ENCODE measurements around the gene GFER. TPM values are rescaled to one million over a fixed set of nuclear protein-coding genes. Genes with fewer than 3 reads are reported as not detected.

Gene GFER
- total RNA-seq: 9.0 and 10.2 TPM in 2 replicates

GRCh38 chr16:1983544-1984346, at the start of gene GFER:
Gene GFER, plus strand, starts transcription at chr16:1984193. Its CDS starts 26 bp downstream, at chr16:1984219.

DNA sequence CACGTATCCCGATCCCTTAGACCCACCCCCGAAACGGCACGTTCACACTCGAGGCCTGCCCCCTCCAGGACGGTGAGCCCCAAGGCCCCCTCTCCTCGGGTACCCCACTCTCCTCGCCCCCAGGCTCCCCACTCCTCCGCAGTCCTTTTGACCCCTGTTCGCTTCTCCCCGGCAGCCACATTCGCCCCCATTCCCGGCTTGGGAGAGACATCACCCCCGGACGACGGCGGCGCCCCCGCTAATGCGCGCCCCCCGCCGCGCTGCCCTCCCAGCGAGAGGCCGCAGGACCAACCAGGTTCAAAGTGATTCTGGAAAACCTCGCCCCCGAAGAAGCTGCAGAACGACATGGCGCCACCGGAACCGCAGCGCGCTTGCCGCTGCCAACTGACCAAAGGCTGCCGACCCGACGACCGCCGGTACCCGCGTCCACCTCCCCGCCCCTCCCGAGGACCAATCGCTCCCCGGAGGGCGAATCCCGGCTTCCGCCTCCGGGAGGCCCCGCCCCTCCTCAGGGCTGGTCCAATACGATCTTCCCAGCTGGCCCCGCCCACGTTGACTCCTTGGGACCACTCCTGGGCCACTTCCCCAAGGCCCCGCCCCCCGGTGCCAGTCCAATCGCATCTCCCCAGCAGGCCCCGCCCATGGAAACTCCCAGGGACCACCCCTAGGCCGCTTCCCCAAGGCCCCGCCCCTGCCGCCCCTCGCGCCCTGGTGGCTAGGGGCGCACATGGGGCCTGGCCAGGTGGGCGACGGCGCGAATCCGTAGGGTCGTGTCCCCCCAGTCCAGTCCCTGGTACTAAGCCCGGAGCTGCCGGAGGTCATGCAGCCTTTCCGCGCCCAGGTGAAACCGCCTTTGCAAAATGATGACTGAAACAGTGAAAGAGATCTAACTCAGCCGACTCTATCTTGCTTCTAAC, 40.9 kb upstream of the GFER start, which contains the start of gene MSRB1:
MSRB1 (minus strand) TSS at position 390 of the 917 bp plus-strand sequence; CDS start at position 347, 43 bp downstream.

GRCh38 chr16:1959269-1960039, 24.5 kb upstream of the GFER start, which contains the start of gene NDUFB10:
Gene NDUFB10, plus strand, starts transcription at chr16:1959538. Its CDS starts 87 bp downstream, at chr16:1959625.

GRCh38 chr16:1964506-1965395, 19.2 kb upstream of the GFER start, which contains the start of gene RPS2:
Gene RPS2, minus strand, starts transcription at chr16:1964826. Its CDS starts 201 bp downstream, at chr16:1964625.

DNA sequence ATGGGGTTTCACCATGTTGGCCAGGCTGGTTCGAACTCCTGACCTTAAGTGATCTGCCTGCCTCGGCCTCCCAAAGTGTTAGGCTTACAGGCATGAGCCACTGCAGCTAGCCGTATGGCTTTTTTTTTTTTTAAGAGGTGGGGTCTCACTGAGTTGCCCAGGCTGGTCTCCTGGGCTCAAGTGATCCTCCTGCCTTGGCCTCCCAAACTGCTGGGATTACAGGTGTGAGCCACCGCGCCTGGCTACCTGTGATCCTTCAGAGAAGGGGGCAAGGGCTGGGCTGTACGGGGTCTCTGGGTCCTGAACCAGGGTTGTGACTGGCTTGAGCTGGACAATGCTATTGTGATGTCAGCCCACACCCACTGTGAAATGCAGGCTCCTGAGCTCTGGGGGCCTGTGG, 17.5 kb upstream of the GFER start, which contains the start of gene RNF151:
RNF151 (plus strand) TSS at position 397 of the 400 bp plus-strand sequence. CDS start 26 bp downstream, outside the sequence.

GRCh38 chr16:1971796-1972489, 12.1 kb upstream of the GFER start, which contains the start of gene TBL3:
Gene TBL3, plus strand, starts transcription at chr16:1972053. Its CDS starts 112 bp downstream, at chr16:1972165.

DNA sequence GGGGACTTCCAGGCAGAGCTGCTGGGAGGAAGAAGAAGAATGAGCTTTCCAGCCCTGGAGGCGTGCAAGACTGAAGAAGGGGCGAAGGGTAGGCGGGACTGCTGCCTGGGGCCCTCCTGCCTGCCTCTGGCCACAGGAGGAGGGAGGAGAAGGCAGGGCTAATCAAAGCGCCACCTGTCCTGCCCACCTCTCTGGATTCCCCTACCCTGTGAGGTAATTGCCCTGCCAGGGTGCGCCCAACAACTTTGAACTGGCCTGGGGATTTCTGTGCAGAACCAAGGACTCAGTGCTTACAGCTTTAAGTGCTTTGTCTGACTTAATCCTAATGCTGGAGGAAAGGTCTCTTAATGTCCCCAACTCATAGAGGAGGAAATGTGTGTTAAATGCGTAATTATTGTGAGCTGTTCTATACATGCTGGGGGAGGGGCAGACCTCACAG, 2.6 kb upstream of the GFER start, which contains the start of gene NOXO1:
NOXO1 (minus strand) TSS at position 72 of the 439 bp plus-strand sequence. CDS start 290 bp downstream, outside the sequence.

DNA sequence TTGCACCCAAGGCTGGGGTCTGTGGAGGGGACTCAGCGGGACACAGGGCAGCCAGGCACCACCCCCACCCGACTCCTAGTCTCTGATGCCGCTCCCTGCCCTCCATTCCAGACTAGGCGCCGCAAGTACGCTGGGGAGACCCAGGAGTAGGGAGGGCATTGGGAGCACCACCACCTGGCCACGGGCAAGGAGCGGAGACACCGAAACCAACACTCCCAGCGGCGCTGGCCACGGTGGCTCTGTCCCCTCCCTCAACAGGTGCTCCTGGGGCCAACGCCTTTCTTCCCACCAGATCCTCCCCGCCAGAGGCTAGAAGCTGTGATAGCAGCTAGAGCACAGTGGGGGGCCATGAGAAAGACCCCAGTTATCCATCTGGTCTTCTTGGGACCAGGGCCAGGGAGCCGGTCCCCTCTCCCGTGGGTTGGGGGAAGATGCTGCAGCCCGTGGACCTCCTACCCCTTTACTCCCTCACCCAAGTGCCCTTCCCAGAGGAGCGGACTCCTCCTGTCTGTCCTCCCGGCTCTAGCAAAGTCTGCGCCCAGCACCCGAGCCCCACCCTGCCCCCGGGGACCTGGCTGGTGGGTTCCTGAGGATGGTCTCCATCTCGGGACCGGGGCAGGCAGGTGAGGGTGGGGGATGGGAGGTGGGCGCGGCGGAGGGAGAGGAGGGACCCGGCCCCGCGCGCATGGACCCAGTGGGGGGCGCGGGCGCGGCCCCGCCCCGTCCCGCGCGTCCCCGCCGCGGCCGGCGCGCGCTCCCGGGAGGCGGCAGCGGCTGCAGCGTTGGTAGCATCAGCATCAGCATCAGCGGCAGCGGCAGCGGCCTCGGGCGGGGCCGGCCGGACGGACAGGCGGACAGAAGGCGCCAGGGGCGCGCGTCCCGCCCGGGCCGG, 5.5 kb downstream of the GFER start, which contains the start of gene SYNGR3:
SYNGR3 (plus strand) TSS at position 762 of the 892 bp plus-strand sequence. CDS start 133 bp downstream, outside the sequence.

GRCh38 chr16:2009791-2010510, 26.0 kb downstream of the GFER start, which contains the start of gene ZNF598:
Gene ZNF598, minus strand, starts transcription at chr16:2009821.

DNA sequence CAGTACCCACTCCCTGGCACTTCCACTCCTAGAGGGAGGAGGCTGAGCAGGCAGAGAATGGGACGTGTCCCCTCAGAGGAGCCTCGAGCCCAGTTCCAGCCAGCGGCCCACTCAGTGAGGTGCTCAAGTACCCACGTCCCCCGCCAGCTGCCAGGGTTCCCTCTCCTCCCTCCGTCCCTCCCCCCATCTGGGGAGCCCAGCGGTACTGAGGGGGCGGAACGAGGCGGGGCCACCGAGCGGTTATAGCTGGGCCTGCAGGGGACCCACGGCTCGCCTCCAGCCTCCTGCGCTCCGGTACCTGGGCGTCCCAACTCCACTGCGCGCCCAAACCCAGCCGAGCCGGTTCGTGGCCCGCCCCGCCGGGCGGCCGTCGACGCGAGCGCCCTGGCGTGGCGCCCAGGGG, 35.5 kb downstream of the GFER start, which contains the start of gene NPW:
NPW (plus strand) TSS at position 268 of the 403 bp plus-strand sequence.

GRCh38 chr16:2026461-2027023, 42.5 kb downstream of the GFER start, which contains the start of gene NHERF2:
Gene NHERF2, plus strand, starts transcription at chr16:2026902. Its CDS starts 104 bp downstream, at chr16:2027006.

Other genes with a start within 250 kb of the GFER start
- 71.9 and 85.4 TPM in 2 replicates for gene NME3, start 212.7 kb upstream of the GFER start, total RNA-seq
- 7.7 and 9.6 TPM in 2 replicates for gene EME2, start 211.4 kb upstream of the GFER start, total RNA-seq
- 45.1 and 90.1 TPM in 2 replicates for gene MRPS34, start 211.1 kb upstream of the GFER start, total RNA-seq
- 21.5 and 37.5 TPM in 2 replicates for gene SPSB3, start 201.6 kb upstream of the GFER start, total RNA-seq
- 52.7 and 84.4 TPM in 2 replicates for gene NUBP2, start 201.2 kb upstream of the GFER start, total RNA-seq
- gene IGFALS, start 190.5 kb upstream of the GFER start, total RNA-seq: not detected in 2 replicates
- 70.5 and 79.0 TPM in 2 replicates for gene HAGH, start 157.4 kb upstream of the GFER start, total RNA-seq
- 62.6 and 71.5 TPM in 2 replicates for gene FAHD1, start 157.0 kb upstream of the GFER start, total RNA-seq
- 0.28 TPM in 1 of 2 replicates, not detected in the other for gene MEIOB, start 112.0 kb upstream of the GFER start, total RNA-seq
- gene HS3ST6, start 65.8 kb upstream of the GFER start, total RNA-seq: not detected in 2 replicates
- 3.1 and 11.5 TPM in 2 replicates for gene MSRB1, start 41.0 kb upstream of the GFER start, total RNA-seq
- under 0.01 TPM in 1 of 2 replicates, not detected in the other for gene RPL3L, start 29.5 kb upstream of the GFER start, total RNA-seq
- gene NDUFB10, start 24.7 kb upstream of the GFER start, total RNA-seq: 84.0 and 160 TPM in 2 replicates
- 1,090 and 2,696 TPM in 2 replicates for gene RPS2, start 19.4 kb upstream of the GFER start, total RNA-seq
- gene RNF151, start 17.3 kb upstream of the GFER start, total RNA-seq: not detected in 2 replicates
- gene TBL3, start 12.1 kb upstream of the GFER start, total RNA-seq: 27.1 and 56.0 TPM in 2 replicates
- under 0.01 TPM in 1 of 2 replicates, not detected in the other for gene NOXO1, start 2.7 kb upstream of the GFER start, total RNA-seq
- 2.3 and 2.8 TPM in 2 replicates for gene SYNGR3, start 5.8 kb downstream of the GFER start, total RNA-seq
- gene ZNF598, start 25.6 kb downstream of the GFER start, total RNA-seq: 8.5 and 21.1 TPM in 2 replicates
- gene NPW, start 35.6 kb downstream of the GFER start, total RNA-seq: 0.28 and 0.58 TPM in 2 replicates
- gene NHERF2, start 42.7 kb downstream of the GFER start, total RNA-seq: 20.6 and 41.8 TPM in 2 replicates
- 20.6 and 28.9 TPM in 2 replicates for gene NTHL1, start 63.6 kb downstream of the GFER start, total RNA-seq
- 35.9 and 45.7 TPM in 2 replicates for gene TSC2, start 63.8 kb downstream of the GFER start, total RNA-seq
- gene PKD1, start 151.7 kb downstream of the GFER start, total RNA-seq: 96.4 and 129 TPM in 2 replicates
- gene RAB26, start 164.4 kb downstream of the GFER start, total RNA-seq: 0.56 and 0.58 TPM in 2 replicates
- gene TRAF7, start 171.6 kb downstream of the GFER start, total RNA-seq: 33.8 and 44.3 TPM in 2 replicates
- gene CASKIN1, start 212.4 kb downstream of the GFER start, total RNA-seq: 0.19 and 0.56 TPM in 2 replicates
- 20.3 and 34.1 TPM in 2 replicates for gene MLST8, start 221.3 kb downstream of the GFER start, total RNA-seq
- 0.77 and 1.7 TPM in 2 replicates for gene BRICD5, start 226.7 kb downstream of the GFER start, total RNA-seq
- gene PGP, start 230.6 kb downstream of the GFER start, total RNA-seq: 10.1 and 22.8 TPM in 2 replicates
- 28.6 and 35.0 TPM in 2 replicates for gene E4F1, start 239.4 kb downstream of the GFER start, total RNA-seq

Data from regular cardiac myocyte (primary cell).